SK-N-SH treated with all-trans-retinoic acid at 6 μM for 48 hours (cell line): ENCODE measurements around the gene ADIPOR1.

Source experiments
- ATAC-seq: fragments of 200-7000 bp; cut with Tn5 transposase; 3 replicates; pipeline ENCODE4 v1.9.1; 2020; ENCODE audit warnings: mild to moderate bottlenecking, moderate library complexity
- ARNTL ChIP-seq: fragments of 450-650 bp; formaldehyde crosslinking; IDR thresholded peaks from 2 replicates; pipeline ENCODE4 v1.5.0; 2020; ENCODE audit warnings: low read depth, mild to moderate bottlenecking, moderate library complexity, borderline replicate concordance
- BACH2 ChIP-seq: fragments of 250-450 bp; sonication (Bioruptor Pico); IDR thresholded peaks from 2 replicates; pipeline ENCODE4 v1.9.0; 2021; ENCODE audit warnings: mild to moderate bottlenecking, borderline replicate concordance
- ESRRG ChIP-seq: fragments of 250-450 bp; sonication (Bioruptor Pico); IDR thresholded peaks from 2 replicates; pipeline ENCODE4 v1.6.1; 2021; ENCODE audit warnings: mild to moderate bottlenecking
- GLIS3 ChIP-seq: fragments of 250-450 bp; sonication (Bioruptor Pico); IDR thresholded peaks from 2 replicates; pipeline ENCODE4 v1.5.0; 2020; ENCODE audit warnings: mild to moderate bottlenecking, moderate library complexity
- ISL1 ChIP-seq: fragments of 250-450 bp; sonication (Bioruptor Pico); IDR thresholded peaks from 2 replicates; pipeline ENCODE4 v2.1.2; 2022; ENCODE audit warnings: mild to moderate bottlenecking, moderate library complexity
- OSR1 ChIP-seq: fragments of 250-450 bp; sonication (Bioruptor Pico); IDR thresholded peaks from 2 replicates; pipeline ENCODE4 v1.8.0; 2022; ENCODE audit warnings: moderate library complexity, mild to moderate bottlenecking, inconsistent platforms
- PPARA ChIP-seq: fragments of 250-450 bp; sonication (Bioruptor Pico); IDR thresholded peaks from 2 replicates; pipeline ENCODE4 v1.5.0; 2020; ENCODE audit warnings: mild to moderate bottlenecking, borderline replicate concordance
- RARB ChIP-seq: fragments of 250-450 bp; sonication (Bioruptor Pico); IDR thresholded peaks from 2 replicates; pipeline ENCODE4 v1.8.0; 2021; ENCODE audit warnings: mild to moderate bottlenecking, moderate library complexity
- SNAI2 ChIP-seq: fragments of 250-450 bp; sonication (Bioruptor Pico); IDR thresholded peaks from 2 replicates; pipeline ENCODE4 v1.5.0; 2020; ENCODE audit warnings: mild to moderate bottlenecking, moderate library complexity
- TCF4 ChIP-seq: fragments of 250-450 bp; sonication (Bioruptor Pico); IDR thresholded peaks from 2 replicates; pipeline ENCODE4 v1.8.0; 2021; ENCODE audit warnings: mild to moderate bottlenecking, moderate library complexity, borderline replicate concordance
- TOX ChIP-seq: fragments of 250-450 bp; sonication (Bioruptor Pico); IDR thresholded peaks from 2 replicates; pipeline ENCODE4 v1.8.0; 2021; ENCODE audit warnings: mild to moderate bottlenecking, moderate library complexity, borderline replicate concordance
- ZC3H10 ChIP-seq: fragments of 250-450 bp; sonication (Bioruptor Pico); IDR thresholded peaks from 2 replicates; pipeline ENCODE4 v1.5.1; 2021; ENCODE audit warnings: mild to moderate bottlenecking, moderate library complexity
- ZFP30 ChIP-seq: fragments of 450-650 bp; formaldehyde crosslinking; IDR thresholded peaks from 2 replicates; pipeline ENCODE4 v1.5.0; 2022; ENCODE audit warnings: mild to moderate bottlenecking, moderate library complexity
- ZNF565 ChIP-seq: fragments of 450-650 bp; formaldehyde crosslinking; conservative IDR thresholded peaks from 2 replicates; pipeline ENCODE4 v1.5.0; 2020; ENCODE audit warnings: low read depth, mild to moderate bottlenecking, moderate library complexity
- ZNF70 ChIP-seq: fragments of 450-650 bp; formaldehyde crosslinking; IDR thresholded peaks from 2 replicates; pipeline ENCODE4 v1.5.0; 2020; ENCODE audit warnings: mild to moderate bottlenecking, moderate library complexity
- TF ChIP-seq, protein P1 (sequence below): fragments of 250-450 bp; sonication (Bioruptor Pico); IDR thresholded peaks from 2 replicates; pipeline ENCODE4 v1.5.1; 2021; ENCODE audit warnings: mild to moderate bottlenecking, moderate library complexity
- TF ChIP-seq, protein P2 (sequence below): fragments of 250-450 bp; sonication (Bioruptor Pico); IDR thresholded peaks from 2 replicates; pipeline ENCODE4 v1.8.0; 2020; ENCODE audit warnings: mild to moderate bottlenecking, moderate library complexity, borderline replicate concordance
- TF ChIP-seq, protein P3 (sequence below): fragments of 250-450 bp; sonication (Bioruptor Pico); IDR thresholded peaks from 2 replicates; pipeline ENCODE4 v1.5.0; 2020; ENCODE audit warnings: mild to moderate bottlenecking, moderate library complexity
- TF ChIP-seq, protein P4 (sequence below): fragments of 250-450 bp; sonication (Bioruptor Pico); IDR thresholded peaks from 2 replicates; pipeline ENCODE4 v1.8.0; 2021; ENCODE audit warnings: low read depth, mild to moderate bottlenecking, moderate library complexity, borderline replicate concordance
- TF ChIP-seq, protein P5 (sequence below): fragments of 250-450 bp; sonication (Bioruptor Pico); IDR thresholded peaks from 2 replicates; pipeline ENCODE4 v1.5.1; 2020; ENCODE audit warnings: low read depth, mild to moderate bottlenecking, moderate library complexity

The ADIPOR1 gene

DNA sequence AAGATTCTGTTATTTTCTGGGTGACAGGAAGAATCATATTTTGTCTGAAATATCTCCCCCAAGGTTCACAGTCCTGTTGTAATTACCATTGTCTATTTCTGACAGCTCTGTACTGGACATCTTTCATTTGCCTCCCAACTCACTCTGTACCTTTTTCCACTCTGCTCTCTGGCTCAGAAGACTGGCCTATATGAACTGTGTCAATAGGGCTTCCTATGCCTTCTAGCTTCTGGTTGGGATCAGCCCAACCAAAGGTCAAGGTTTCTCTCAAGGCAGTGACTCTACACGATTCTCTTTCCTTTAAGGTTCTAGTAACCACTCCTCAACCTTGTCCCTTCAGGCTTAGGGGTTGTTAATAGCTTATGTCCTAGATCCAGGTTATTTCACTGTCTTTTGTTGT, 48.6 kb downstream of the ADIPOR1 start:
- no peak for ATAC-seq
- TF ChIP-seq ZNF70 (CRISPR knock-in tag), result no peak
- no peak for TF ChIP-seq BACH2
- no peak for TF ChIP-seq PPARA (CRISPR knock-in tag)
- TF ChIP-seq RARB (CRISPR knock-in tag), result no peak
- TF ChIP-seq, protein P1, sequence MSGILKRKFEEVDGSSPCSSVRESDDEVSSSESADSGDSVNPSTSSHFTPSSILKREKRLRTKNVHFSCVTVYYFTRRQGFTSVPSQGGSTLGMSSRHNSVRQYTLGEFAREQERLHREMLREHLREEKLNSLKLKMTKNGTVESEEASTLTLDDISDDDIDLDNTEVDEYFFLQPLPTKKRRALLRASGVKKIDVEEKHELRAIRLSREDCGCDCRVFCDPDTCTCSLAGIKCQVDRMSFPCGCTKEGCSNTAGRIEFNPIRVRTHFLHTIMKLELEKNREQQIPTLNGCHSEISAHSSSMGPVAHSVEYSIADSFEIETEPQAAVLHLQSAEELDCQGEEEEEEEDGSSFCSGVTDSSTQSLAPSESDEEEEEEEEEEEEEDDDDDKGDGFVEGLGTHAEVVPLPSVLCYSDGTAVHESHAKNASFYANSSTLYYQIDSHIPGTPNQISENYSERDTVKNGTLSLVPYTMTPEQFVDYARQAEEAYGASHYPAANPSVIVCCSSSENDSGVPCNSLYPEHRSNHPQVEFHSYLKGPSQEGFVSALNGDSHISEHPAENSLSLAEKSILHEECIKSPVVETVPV (CRISPR knock-in tag), result no peak
- TF ChIP-seq SNAI2 (CRISPR knock-in tag), result no peak
- no peak for TF ChIP-seq TCF4 (CRISPR knock-in tag)
- no peak for TF ChIP-seq ZC3H10 (CRISPR knock-in tag)
- TF ChIP-seq, protein P2, sequence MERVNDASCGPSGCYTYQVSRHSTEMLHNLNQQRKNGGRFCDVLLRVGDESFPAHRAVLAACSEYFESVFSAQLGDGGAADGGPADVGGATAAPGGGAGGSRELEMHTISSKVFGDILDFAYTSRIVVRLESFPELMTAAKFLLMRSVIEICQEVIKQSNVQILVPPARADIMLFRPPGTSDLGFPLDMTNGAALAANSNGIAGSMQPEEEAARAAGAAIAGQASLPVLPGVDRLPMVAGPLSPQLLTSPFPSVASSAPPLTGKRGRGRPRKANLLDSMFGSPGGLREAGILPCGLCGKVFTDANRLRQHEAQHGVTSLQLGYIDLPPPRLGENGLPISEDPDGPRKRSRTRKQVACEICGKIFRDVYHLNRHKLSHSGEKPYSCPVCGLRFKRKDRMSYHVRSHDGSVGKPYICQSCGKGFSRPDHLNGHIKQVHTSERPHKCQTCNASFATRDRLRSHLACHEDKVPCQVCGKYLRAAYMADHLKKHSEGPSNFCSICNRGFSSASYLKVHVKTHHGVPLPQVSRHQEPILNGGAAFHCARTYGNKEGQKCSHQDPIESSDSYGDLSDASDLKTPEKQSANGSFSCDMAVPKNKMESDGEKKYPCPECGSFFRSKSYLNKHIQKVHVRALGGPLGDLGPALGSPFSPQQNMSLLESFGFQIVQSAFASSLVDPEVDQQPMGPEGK (CRISPR knock-in tag), result no peak
- TF ChIP-seq ESRRG (CRISPR knock-in tag), result no peak
- TF ChIP-seq ZFP30 (CRISPR knock-in tag), result no peak
- no peak for TF ChIP-seq TOX (CRISPR knock-in tag)
- TF ChIP-seq, protein P3, sequence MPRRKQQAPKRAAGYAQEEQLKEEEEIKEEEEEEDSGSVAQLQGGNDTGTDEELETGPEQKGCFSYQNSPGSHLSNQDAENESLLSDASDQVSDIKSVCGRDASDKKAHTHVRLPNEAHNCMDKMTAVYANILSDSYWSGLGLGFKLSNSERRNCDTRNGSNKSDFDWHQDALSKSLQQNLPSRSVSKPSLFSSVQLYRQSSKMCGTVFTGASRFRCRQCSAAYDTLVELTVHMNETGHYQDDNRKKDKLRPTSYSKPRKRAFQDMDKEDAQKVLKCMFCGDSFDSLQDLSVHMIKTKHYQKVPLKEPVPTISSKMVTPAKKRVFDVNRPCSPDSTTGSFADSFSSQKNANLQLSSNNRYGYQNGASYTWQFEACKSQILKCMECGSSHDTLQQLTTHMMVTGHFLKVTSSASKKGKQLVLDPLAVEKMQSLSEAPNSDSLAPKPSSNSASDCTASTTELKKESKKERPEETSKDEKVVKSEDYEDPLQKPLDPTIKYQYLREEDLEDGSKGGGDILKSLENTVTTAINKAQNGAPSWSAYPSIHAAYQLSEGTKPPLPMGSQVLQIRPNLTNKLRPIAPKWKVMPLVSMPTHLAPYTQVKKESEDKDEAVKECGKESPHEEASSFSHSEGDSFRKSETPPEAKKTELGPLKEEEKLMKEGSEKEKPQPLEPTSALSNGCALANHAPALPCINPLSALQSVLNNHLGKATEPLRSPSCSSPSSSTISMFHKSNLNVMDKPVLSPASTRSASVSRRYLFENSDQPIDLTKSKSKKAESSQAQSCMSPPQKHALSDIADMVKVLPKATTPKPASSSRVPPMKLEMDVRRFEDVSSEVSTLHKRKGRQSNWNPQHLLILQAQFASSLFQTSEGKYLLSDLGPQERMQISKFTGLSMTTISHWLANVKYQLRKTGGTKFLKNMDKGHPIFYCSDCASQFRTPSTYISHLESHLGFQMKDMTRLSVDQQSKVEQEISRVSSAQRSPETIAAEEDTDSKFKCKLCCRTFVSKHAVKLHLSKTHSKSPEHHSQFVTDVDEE (CRISPR knock-in tag), result no peak
- no peak for TF ChIP-seq ZNF565 (CRISPR knock-in tag)
- TF ChIP-seq, protein P4, sequence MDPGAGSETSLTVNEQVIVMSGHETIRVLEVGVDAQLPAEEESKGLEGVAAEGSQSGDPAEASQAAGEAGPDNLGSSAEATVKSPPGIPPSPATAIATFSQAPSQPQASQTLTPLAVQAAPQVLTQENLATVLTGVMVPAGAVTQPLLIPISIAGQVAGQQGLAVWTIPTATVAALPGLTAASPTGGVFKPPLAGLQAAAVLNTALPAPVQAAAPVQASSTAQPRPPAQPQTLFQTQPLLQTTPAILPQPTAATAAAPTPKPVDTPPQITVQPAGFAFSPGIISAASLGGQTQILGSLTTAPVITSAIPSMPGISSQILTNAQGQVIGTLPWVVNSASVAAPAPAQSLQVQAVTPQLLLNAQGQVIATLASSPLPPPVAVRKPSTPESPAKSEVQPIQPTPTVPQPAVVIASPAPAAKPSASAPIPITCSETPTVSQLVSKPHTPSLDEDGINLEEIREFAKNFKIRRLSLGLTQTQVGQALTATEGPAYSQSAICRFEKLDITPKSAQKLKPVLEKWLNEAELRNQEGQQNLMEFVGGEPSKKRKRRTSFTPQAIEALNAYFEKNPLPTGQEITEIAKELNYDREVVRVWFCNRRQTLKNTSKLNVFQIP (CRISPR knock-in tag), result no peak
- TF ChIP-seq OSR1 (CRISPR knock-in tag), result no peak
- TF ChIP-seq, all 23 proteins: peak for 0

DNA sequence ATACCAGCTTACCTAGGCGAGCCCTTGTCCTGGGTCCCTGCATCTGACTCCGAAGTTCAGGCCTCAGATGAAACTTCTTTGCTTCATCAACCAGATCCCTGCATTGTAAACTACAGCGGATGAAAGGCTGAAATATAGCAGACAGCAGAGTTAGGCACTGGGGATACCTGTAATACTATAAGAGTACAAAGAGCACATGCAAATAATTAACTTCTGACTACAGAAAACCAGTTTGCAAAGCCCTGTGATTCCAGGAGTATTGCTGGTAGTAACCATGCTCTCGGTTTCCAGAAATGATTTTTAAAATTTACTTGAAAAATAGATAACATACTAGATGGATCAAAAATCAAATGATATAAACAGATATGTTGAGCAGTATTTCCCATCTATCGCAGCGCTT, 49.1 kb downstream of the ADIPOR1 start:
- TF ChIP-seq ZFP30 (CRISPR knock-in tag) (no peak), BACH2 (no peak), ARNTL (CRISPR knock-in tag) (no peak), SNAI2 (CRISPR knock-in tag) (no peak), GLIS3 (no peak), ZC3H10 (CRISPR knock-in tag) (no peak), TCF4 (CRISPR knock-in tag) (no peak), ZNF565 (CRISPR knock-in tag) (no peak), PPARA (CRISPR knock-in tag) (no peak), ISL1 (no peak), OSR1 (CRISPR knock-in tag) (no peak)
- TF ChIP-seq, protein P2 (CRISPR knock-in tag), result no peak
- TF ChIP-seq, protein P1 (CRISPR knock-in tag), result no peak
- TF ChIP-seq, protein P5, sequence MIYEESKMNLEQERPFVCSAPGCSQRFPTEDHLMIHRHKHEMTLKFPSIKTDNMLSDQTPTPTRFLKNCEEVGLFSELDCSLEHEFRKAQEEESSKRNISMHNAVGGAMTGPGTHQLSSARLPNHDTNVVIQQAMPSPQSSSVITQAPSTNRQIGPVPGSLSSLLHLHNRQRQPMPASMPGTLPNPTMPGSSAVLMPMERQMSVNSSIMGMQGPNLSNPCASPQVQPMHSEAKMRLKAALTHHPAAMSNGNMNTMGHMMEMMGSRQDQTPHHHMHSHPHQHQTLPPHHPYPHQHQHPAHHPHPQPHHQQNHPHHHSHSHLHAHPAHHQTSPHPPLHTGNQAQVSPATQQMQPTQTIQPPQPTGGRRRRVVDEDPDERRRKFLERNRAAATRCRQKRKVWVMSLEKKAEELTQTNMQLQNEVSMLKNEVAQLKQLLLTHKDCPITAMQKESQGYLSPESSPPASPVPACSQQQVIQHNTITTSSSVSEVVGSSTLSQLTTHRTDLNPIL, result no peak
- TF ChIP-seq, protein P3 (CRISPR knock-in tag), result no peak
- no peak for ATAC-seq
